CD4-positive, alpha-beta T cell (primary cell): ENCODE measurements around the gene WWOX. TPM values are rescaled to one million over a fixed set of nuclear protein-coding genes. Genes with fewer than 3 reads are reported as not detected.

ENCODE experiments used
- ATAC-seq: fragments of 200-7000 bp; cut with Tn5 transposase; one replicate; pipeline ENCODE4 v1.10.0; 2022; ENCODE audit warnings: mild to moderate bottlenecking; ENCODE audit not compliant: poor library complexity
- CTCF ChIA-PET: fragments of 350-600 bp; sonication (Branson Sonifier 250); formaldehyde crosslinking; loops from one replicate; lab custom pipeline; 2021; ENCODE audit warnings: antibody characterized with exemption, inconsistent platforms; lab: Charles Lee
- POLR2A ChIA-PET: fragments of 350-600 bp; sonication (Branson Sonifier 250); formaldehyde crosslinking; loops from one replicate; lab custom pipeline; 2021; ENCODE audit warnings: antibody characterized with exemption, inconsistent platforms; lab: Charles Lee
- DNase-seq, 14 experiments: peaks; one replicate each; pipeline ENCODE4 v3.0.0-alpha.2; 2013 to 2020; ENCODE audit warnings: mixed read lengths in 2 of 14
- H3K27ac ChIP-seq, 2 donors: one replicate each; pipeline versions ENCODE4 v1.5.1 to v1.7.0; 2013; ENCODE audit warnings: low read length in 2 of 2, low read depth in 1 of 2, mild to moderate bottlenecking in 1 of 2
- H3K27me3 ChIP-seq, 2 experiments: 1 replicate in 1 of 2; 2 replicates in 1 of 2; pipeline versions ENCODE4 v1.6.1 to v1.7.0; 2013; ENCODE audit warnings: low read length in 2 of 2, control low read depth in 1 of 2, mild to moderate bottlenecking in 1 of 2, moderate library complexity in 1 of 2; ENCODE audit not compliant: insufficient read depth in 2 of 2, control insufficient read depth in 1 of 2
- H3K36me3 ChIP-seq: one replicate; pipeline ENCODE4 v1.6.1; 2013; ENCODE audit warnings: low read length, control low read depth; ENCODE audit not compliant: insufficient read depth
- H3K4me1 ChIP-seq: one replicate; pipeline ENCODE4 v1.6.1; 2013; ENCODE audit warnings: low read length, control low read depth; ENCODE audit not compliant: insufficient read depth
- H3K4me3 ChIP-seq: one replicate; pipeline ENCODE4 v1.5.1; 2013; ENCODE audit warnings: mild to moderate bottlenecking, low read length, moderate library complexity
- H3K9me3 ChIP-seq, 2 experiments: 1 replicate in 1 of 2; 2 replicates in 1 of 2; pipeline versions ENCODE4 v1.6.1 to v1.7.0; 2013; ENCODE audit warnings: low read length in 2 of 2, mild to moderate bottlenecking in 2 of 2, control low read depth in 1 of 2, moderate library complexity in 1 of 2; ENCODE audit not compliant: control insufficient read depth in 1 of 2, insufficient read depth in 1 of 2
- H3K27ac Mint-ChIP-seq: one replicate; pipeline ENCODE4 v1.8.0; 2020; ENCODE audit warnings: mixed read lengths
- H3K27me3 Mint-ChIP-seq: one replicate; pipeline ENCODE4 v1.8.0; 2021; ENCODE audit warnings: mixed read lengths
- H3K36me3 Mint-ChIP-seq: one replicate; pipeline ENCODE4 v1.8.0; 2021; ENCODE audit warnings: low read depth, mixed read lengths
- H3K4me1 Mint-ChIP-seq: one replicate; pipeline ENCODE4 v1.8.0; 2021; ENCODE audit warnings: low read depth, mixed read lengths
- H3K4me3 Mint-ChIP-seq: one replicate; pipeline ENCODE4 v1.8.0; 2020; ENCODE audit warnings: mild to moderate bottlenecking, mixed read lengths
- H3K9me3 Mint-ChIP-seq: one replicate; pipeline ENCODE4 v1.8.0; 2020; ENCODE audit warnings: mixed read lengths
- intact Hi-C, 2 experiments: fragments of 100-400 bp; cut with DNase I in 1 of 2; cut with micrococcal nuclease in 1 of 2; formaldehyde crosslinking; loops; one replicate each; pipeline versions ENCODE4 v1.15.1 to v1.9.0; 2023 to 2025; cut with DNase I, micrococcal nuclease
- total RNA-seq, 174 experiments: library from RNA in 2 of 174; stranded (reverse) in 2 of 174; gene quantifications; one replicate each; pipeline ENCODE4 v1.2.3 and lab custom pipeline; 2021 to 2026
- TF ChIP-seq, protein P1 (sequence below): fragments of 200-600 bp; IDR thresholded peaks from one replicate; pipeline ENCODE4 v1.8.0; 2022; ENCODE audit warnings: antibody characterized with exemption, mild to moderate bottlenecking

Gene WWOX
- total RNA-seq, 2 experiments from 2014 or later = 19.3 to 21.7 TPM

GRCh38 chr16:78571434-78571833, 472.0 kb downstream of the WWOX start:
- Mint-ChIP-seq H3K27ac (no peak overlapping the region), H3K27me3 (no peaks in the 10 kb centered on the region), H3K9me3 (no peaks in the 10 kb centered on the region), H3K4me3 (no peak overlapping the region), H3K4me1 (peaks cover 6% of the 10 kb centered on the region), H3K36me3 (no peaks in the 10 kb centered on the region)
- Histone ChIP-seq H3K36me3 (no peaks in the 10 kb centered on the region), H3K4me3 (no peak overlapping the region), H3K27ac (no peak overlapping the region), H3K27me3 (no peaks in the 10 kb centered on the region), H3K9me3 (no peaks in the 10 kb centered on the region), H3K4me1 (peaks cover 6% of the 10 kb centered on the region)
- DNase-seq = no peak
- no peak for ATAC-seq
- ChIA-PET POLR2A (no interaction called here), CTCF (no interaction called here)
- intact Hi-C loops = no loop called here
- TF ChIP-seq, protein P1, sequence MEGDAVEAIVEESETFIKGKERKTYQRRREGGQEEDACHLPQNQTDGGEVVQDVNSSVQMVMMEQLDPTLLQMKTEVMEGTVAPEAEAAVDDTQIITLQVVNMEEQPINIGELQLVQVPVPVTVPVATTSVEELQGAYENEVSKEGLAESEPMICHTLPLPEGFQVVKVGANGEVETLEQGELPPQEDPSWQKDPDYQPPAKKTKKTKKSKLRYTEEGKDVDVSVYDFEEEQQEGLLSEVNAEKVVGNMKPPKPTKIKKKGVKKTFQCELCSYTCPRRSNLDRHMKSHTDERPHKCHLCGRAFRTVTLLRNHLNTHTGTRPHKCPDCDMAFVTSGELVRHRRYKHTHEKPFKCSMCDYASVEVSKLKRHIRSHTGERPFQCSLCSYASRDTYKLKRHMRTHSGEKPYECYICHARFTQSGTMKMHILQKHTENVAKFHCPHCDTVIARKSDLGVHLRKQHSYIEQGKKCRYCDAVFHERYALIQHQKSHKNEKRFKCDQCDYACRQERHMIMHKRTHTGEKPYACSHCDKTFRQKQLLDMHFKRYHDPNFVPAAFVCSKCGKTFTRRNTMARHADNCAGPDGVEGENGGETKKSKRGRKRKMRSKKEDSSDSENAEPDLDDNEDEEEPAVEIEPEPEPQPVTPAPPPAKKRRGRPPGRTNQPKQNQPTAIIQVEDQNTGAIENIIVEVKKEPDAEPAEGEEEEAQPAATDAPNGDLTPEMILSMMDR = no peak

- DNase-seq = no peak
- Mint-ChIP-seq H3K4me1 (peaks cover under 1% of the 10 kb centered on the region), H3K27me3 (no peaks in the 10 kb centered on the region), H3K9me3 (no peaks in the 10 kb centered on the region), H3K4me3 (no peak overlapping the region), H3K27ac (no peak overlapping the region), H3K36me3 (no peaks in the 10 kb centered on the region)
- no peaks in the 10 kb centered on the region for H3K9me3 ChIP-seq
- CTCF ChIA-PET = no interaction called here
- H3K27me3 ChIP-seq = no peaks in the 10 kb centered on the region
- no peak overlapping the region for H3K4me3 ChIP-seq
- POLR2A ChIA-PET = no interaction called here
- intact Hi-C loops = no loop called here
- no peak for ATAC-seq
- no peak overlapping the region for H3K27ac ChIP-seq
- H3K36me3 ChIP-seq = no peaks in the 10 kb centered on the region
- H3K4me1 ChIP-seq = peaks cover 3% of the 10 kb centered on the region
- TF ChIP-seq, protein P1 = no peak
Measured at GRCh38 chr16:78571898-78572358, 472.5 kb downstream of the WWOX start.

DNA sequence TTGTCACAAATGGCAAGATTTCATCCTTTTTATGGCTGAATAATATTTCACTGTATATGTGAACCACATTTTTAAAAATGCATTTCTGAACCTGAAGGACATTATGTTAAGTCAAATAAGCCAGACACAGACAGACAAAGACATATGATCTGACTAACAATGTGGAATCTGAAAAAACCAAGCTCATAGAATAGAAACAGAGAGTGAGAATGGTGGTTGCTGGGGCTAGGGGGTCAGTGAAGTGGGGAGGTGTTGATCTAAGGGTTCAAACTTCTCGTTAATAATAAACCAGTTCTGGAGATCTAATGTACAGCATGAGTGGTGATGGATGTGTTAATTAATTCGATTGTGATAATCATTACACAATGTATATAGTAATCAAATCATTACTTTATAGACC, 475.1 kb downstream of the WWOX start:
- DNase-seq = no peak
- CTCF ChIA-PET = no interaction called here
- no peak overlapping the region for H3K4me3 Mint-ChIP-seq
- H3K27ac ChIP-seq = no peak overlapping the region
- no peaks in the 10 kb centered on the region for H3K36me3 Mint-ChIP-seq
- no peaks in the 10 kb centered on the region for H3K9me3 Mint-ChIP-seq
- ATAC-seq = no peak
- no peaks in the 10 kb centered on the region for H3K27me3 ChIP-seq
- H3K4me1 ChIP-seq = no peaks in the 10 kb centered on the region
- H3K27ac Mint-ChIP-seq = no peak overlapping the region
- no peaks in the 10 kb centered on the region for H3K36me3 ChIP-seq
- H3K4me1 Mint-ChIP-seq = no peaks in the 10 kb centered on the region
- TF ChIP-seq, protein P1 = no peak
- H3K27me3 Mint-ChIP-seq = no peaks in the 10 kb centered on the region
- POLR2A ChIA-PET = no interaction called here
- H3K9me3 ChIP-seq = no peaks in the 10 kb centered on the region
- intact Hi-C loops = no loop called here
- H3K4me3 ChIP-seq = no peak overlapping the region
